Kidney (tissue), 14 donors: ENCODE results near the gene TSPYL1. TPM values are rescaled to one million over a fixed set of nuclear protein-coding genes. Genes with fewer than 3 reads are reported as not detected.

Experiments used
- DNase-seq, 5 donors: peaks; one replicate each; pipeline ENCODE4 v3.0.0-alpha.2; 2013 to 2020
- FAIRE-seq: peaks from 2 replicates; lab custom pipeline; 2012; peaks lifted over from hg19 to GRCh38; lab: Jason Lieb, UNC
- H3K27ac ChIP-seq, 2 donors: one replicate each; pipeline ENCODE4 v1.7.0; 2013; ENCODE audit warnings: low read depth in 2 of 2, low read length in 2 of 2, inconsistent platforms in 1 of 2
- H3K27me3 ChIP-seq: one replicate; pipeline ENCODE4 v1.7.1; 2013; ENCODE audit warnings: low read length, inconsistent platforms; ENCODE audit not compliant: control insufficient read depth, insufficient read depth
- H3K36me3 ChIP-seq, 3 donors: one replicate each; pipeline versions ENCODE4 v1.7.0 to v1.7.1; 2013; ENCODE audit warnings: low read length in 3 of 3, control low read depth in 1 of 3, inconsistent platforms in 1 of 3; ENCODE audit not compliant: insufficient read depth in 3 of 3, control insufficient read depth in 2 of 3
- H3K4me1 ChIP-seq, 3 donors: one replicate each; pipeline versions ENCODE4 v1.7.0 to v1.7.1; 2013; ENCODE audit warnings: low read length in 3 of 3, inconsistent platforms in 1 of 3, low read depth in 1 of 3; ENCODE audit not compliant: control insufficient read depth in 2 of 3, insufficient read depth in 2 of 3
- H3K4me3 ChIP-seq, 3 donors: one replicate each; pipeline versions ENCODE4 v1.7.0 to v1.8.1; 2013; ENCODE audit warnings: low read length in 3 of 3, control low read depth in 1 of 3, inconsistent platforms in 1 of 3
- H3K9ac ChIP-seq, 3 donors: one replicate each; pipeline versions ENCODE4 v1.7.0 to v1.7.1; 2013; ENCODE audit warnings: low read length in 3 of 3, control low read depth in 1 of 3, inconsistent platforms in 1 of 3
- H3K9me3 ChIP-seq, 3 donors: one replicate each; pipeline versions ENCODE4 v1.7.0 to v1.7.1; 2013; ENCODE audit warnings: low read length in 3 of 3, control low read depth in 1 of 3, inconsistent platforms in 1 of 3; ENCODE audit not compliant: control insufficient read depth in 2 of 3, insufficient read depth in 1 of 3
- CTCF ChIP-seq: IDR thresholded peaks from 3 replicates; pipeline ENCODE4 v1.5.1; 2012; ENCODE audit warnings: mild to moderate bottlenecking, moderate library complexity, borderline replicate concordance; ENCODE audit not compliant: insufficient read depth; ENCODE audit errors: extremely low read depth
- intact Hi-C: fragments of 100-400 bp; cut with DNase I; formaldehyde crosslinking; loops from one replicate; pipeline ENCODE4 v1.11.1; 2022
- polyA plus RNA-seq: library from polyadenylated mRNA; stranded (reverse); fragments of 350-450 nt; fragmentation: Illumina TruSeq; extraction: RNeasy Lipid Tissue Mini Kit (QIAGEN cat#74804); gene quantifications from one replicate; pipeline ENCODE4 v1.2.3, GENCODE V29; 2014; ENCODE audit warnings: low read depth, low replicate concordance; ENCODE audit not compliant: insufficient read depth
- total RNA-seq: library from RNA; stranded (reverse); fragmentation: NEBNext Ultra II Directional; extraction: Animal tissue kit (Norgen Biotek cat#: 25700); gene quantifications from one replicate; pipeline ENCODE4 v1.2.1, GENCODE V29; 2021
- donor health status: control.
- donor health status: control.
- donor health status: control.
- donor health status: control.
- donor health status: control.
- donor health status: DM: yes; HTN: yes; CAD: no.
- donor health status: Normal renal cell carcinoma (clear cell type).

Gene TSPYL1
- total and polyA plus RNA-seq, 2 donors from 2014 or later, result 68.7 to 112 TPM

GRCh38 chr6:116314218-116314617 is 34.5 kb upstream of the TSPYL1 start:
- Histone ChIP-seq H3K27ac (no peak overlapping the region), H3K4me1 (no peaks in the 10 kb centered on the region), H3K27me3 (no peaks in the 10 kb centered on the region), H3K9me3 (no peaks in the 10 kb centered on the region), H3K4me3 (no peak overlapping the region), H3K36me3 (no peaks in the 10 kb centered on the region), H3K9ac (no peak overlapping the region)
- intact Hi-C loops, result no loop called here
- no peak for FAIRE-seq
- peak in 1 of 5 donors; percentile 19 for DNase-seq
- no peak for TF ChIP-seq CTCF

GRCh38 chr6:116313101-116313776 is 33.5 kb upstream of the TSPYL1 start:
- Histone ChIP-seq H3K27ac (no peak overlapping the region), H3K27me3 (no peaks in the 10 kb centered on the region), H3K9ac (no peak overlapping the region), H3K4me3 (no peak overlapping the region), H3K36me3 (no peaks in the 10 kb centered on the region), H3K4me1 (no peaks in the 10 kb centered on the region), H3K9me3 (no peaks in the 10 kb centered on the region)
- DNase-seq (peak in 1 of 5 donors; percentile 55), FAIRE-seq (peak; percentile 46)
- TF ChIP-seq CTCF, result no peak
- intact Hi-C loops, result no loop called here

GRCh38 chr6:116309657-116310056 is 29.9 kb upstream of the TSPYL1 start:
- H3K4me3 ChIP-seq, result no peak overlapping the region
- no peak for TF ChIP-seq CTCF
- no peak for FAIRE-seq
- no peak overlapping the region for H3K9ac ChIP-seq
- no peak overlapping the region for H3K27ac ChIP-seq
- no peaks in the 10 kb centered on the region for H3K9me3 ChIP-seq
- no peaks in the 10 kb centered on the region for H3K27me3 ChIP-seq
- DNase-seq, result no peak
- intact Hi-C loops, result no loop called here
- no peaks in the 10 kb centered on the region for H3K4me1 ChIP-seq
- no peaks in the 10 kb centered on the region for H3K36me3 ChIP-seq
